K562 (cell line): ENCODE measurements around the gene TUBA3C.

Source experiments
- CTCF ChIP-seq, 3 experiments: IDR thresholded peaks in 2 of 3; conservative IDR thresholded peaks in 1 of 3; 2 replicates each; pipeline ENCODE4 v1.5.1; 2011 to 2012; ENCODE audit warnings: low read length in 3 of 3, mild to moderate bottlenecking in 3 of 3, control low read depth in 2 of 3, improper control_type of control experiment in 1 of 3, inconsistent platforms in 1 of 3, low read depth in 1 of 3, mixed read lengths in 1 of 3, moderate library complexity in 1 of 3; ENCODE audit not compliant: insufficient read depth in 2 of 3
- ETV1 ChIP-seq: fragments of 450-650 bp; conservative IDR thresholded peaks from 2 replicates; pipeline ENCODE4 v1.6.1; 2016; ENCODE audit warnings: missing genetic modification characterization, control low read depth, low read depth, missing compliant biosample characterization
- GABPA ChIP-seq: fragments of 200-800 bp; sonication (Bioruptor generic); conservative IDR thresholded peaks from 2 replicates; pipeline ENCODE4 v1.6.1; 2016; ENCODE audit warnings: low read depth, missing genetic modification characterization, missing compliant biosample characterization
- HDAC6 ChIP-seq: IDR thresholded peaks from 2 replicates; pipeline ENCODE4 v1.6.1; 2012; ENCODE audit warnings: low read depth, mild to moderate bottlenecking, control low read depth, inconsistent platforms, low read length, moderate library complexity
- HNRNPH1 ChIP-seq: fragments of 200-400 bp; formaldehyde crosslinking; optimal IDR thresholded peaks from 2 replicates; pipeline ENCODE3; 2017; ENCODE audit warnings: low read depth, mild to moderate bottlenecking, low read length, moderate library complexity
- HOMEZ ChIP-seq: fragments of 250-450 bp; sonication (Bioruptor Pico); IDR thresholded peaks from 2 replicates; pipeline ENCODE4 v1.4.0; 2020; ENCODE audit warnings: mild to moderate bottlenecking, moderate library complexity
- MTF1 ChIP-seq: fragments of 250-450 bp; sonication (Bioruptor Pico); IDR thresholded peaks from 2 replicates; pipeline ENCODE4 v1.9.0; 2021; ENCODE audit warnings: moderate library complexity, mild to moderate bottlenecking, inconsistent platforms, borderline replicate concordance
- REST ChIP-seq, 2 experiments: fragments of 450-650 bp; formaldehyde crosslinking in 1 of 2; IDR thresholded peaks; 2 replicates each; pipeline versions ENCODE4 v1.4.0 to v1.6.1; 2014 to 2020; ENCODE audit warnings: mild to moderate bottlenecking in 2 of 2, borderline replicate concordance in 1 of 2, low read depth in 1 of 2
- USF2 ChIP-seq: sonication (generic); formaldehyde crosslinking; IDR thresholded peaks from 2 replicates; pipeline ENCODE4 v1.5.0; 2020; ENCODE audit warnings: missing genetic modification reagents
- ZFP36 ChIP-seq: fragments of 150-350 bp; IDR thresholded peaks from 2 replicates; pipeline ENCODE4 v1.6.1; 2018; ENCODE audit warnings: low read length, low read depth; ENCODE audit not compliant: partially characterized antibody
- ZFP91 ChIP-seq: sonication (generic); formaldehyde crosslinking; IDR thresholded peaks from 2 replicates; pipeline ENCODE4 v1.8.0; 2022; ENCODE audit warnings: mild to moderate bottlenecking, missing genetic modification reagents

DNA sequence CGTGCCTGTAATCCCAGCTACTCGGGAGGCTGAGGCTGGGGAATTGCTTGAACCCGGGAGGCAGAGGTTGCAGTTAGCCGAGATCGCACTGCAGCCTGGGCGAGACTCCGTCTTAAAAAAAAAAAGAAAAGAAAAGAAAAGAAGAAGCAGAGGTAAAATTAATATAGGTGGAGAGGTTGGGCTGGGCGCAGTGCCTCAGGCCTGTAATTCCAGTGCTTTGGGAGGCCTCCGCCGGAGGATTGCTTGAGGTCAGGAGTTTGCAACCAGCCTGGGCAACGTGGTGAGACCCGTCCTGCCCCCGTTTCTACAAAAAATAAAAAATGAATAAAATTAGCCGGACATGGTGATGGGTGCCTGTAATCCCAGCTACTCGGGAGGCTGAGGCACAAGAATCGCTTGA is 912 bp upstream of the TUBA3C start:
- TF ChIP-seq ETV1 (tag) = no peak
- no peak for TF ChIP-seq HNRNPH1
- TF ChIP-seq MTF1 (CRISPR knock-in tag) = no peak
- no peak for TF ChIP-seq ZFP91
- TF ChIP-seq HDAC6 = no peak
- TF ChIP-seq CTCF (IDR thresholded peaks at IDR 0.05 in 2 of 3, conservative IDR thresholded peaks at IDR 0.05 in 1 of 3; ENCODE audit: insufficient read depth in 2 of 3, low read depth in 1 of 3, low read length in 3 of 3) = no peak
- TF ChIP-seq REST (IDR thresholded peaks at IDR 0.05; ENCODE audit: borderline replicate concordance) = no peak
- no peak for TF ChIP-seq REST (CRISPR knock-in tag; IDR thresholded peaks at IDR 0.05; ENCODE audit: low read depth)
- no peak for TF ChIP-seq HOMEZ (CRISPR knock-in tag)
- TF ChIP-seq ZFP36 = no peak
- TF ChIP-seq USF2 = no peak
- no peak for TF ChIP-seq GABPA (tag)
